GM18519 (cell line): ENCODE measurements around the gene ADGRF3.
"Not testable (repeated sequence)": the region's sequence is repeated elsewhere in the genome, so short reads cannot be mapped to it uniquely, and the experiment has no call there.

Source experiments
- ATAC-seq: cut with Tn5 transposase; IDR thresholded peaks from one replicate; pipeline ENCODE4 v1.9.1; 2021; ENCODE audit warnings: mild to moderate bottlenecking, moderate library complexity; ENCODE audit not compliant: unreplicated experiment, low FRiP score

The ADGRF3 gene, protein sequence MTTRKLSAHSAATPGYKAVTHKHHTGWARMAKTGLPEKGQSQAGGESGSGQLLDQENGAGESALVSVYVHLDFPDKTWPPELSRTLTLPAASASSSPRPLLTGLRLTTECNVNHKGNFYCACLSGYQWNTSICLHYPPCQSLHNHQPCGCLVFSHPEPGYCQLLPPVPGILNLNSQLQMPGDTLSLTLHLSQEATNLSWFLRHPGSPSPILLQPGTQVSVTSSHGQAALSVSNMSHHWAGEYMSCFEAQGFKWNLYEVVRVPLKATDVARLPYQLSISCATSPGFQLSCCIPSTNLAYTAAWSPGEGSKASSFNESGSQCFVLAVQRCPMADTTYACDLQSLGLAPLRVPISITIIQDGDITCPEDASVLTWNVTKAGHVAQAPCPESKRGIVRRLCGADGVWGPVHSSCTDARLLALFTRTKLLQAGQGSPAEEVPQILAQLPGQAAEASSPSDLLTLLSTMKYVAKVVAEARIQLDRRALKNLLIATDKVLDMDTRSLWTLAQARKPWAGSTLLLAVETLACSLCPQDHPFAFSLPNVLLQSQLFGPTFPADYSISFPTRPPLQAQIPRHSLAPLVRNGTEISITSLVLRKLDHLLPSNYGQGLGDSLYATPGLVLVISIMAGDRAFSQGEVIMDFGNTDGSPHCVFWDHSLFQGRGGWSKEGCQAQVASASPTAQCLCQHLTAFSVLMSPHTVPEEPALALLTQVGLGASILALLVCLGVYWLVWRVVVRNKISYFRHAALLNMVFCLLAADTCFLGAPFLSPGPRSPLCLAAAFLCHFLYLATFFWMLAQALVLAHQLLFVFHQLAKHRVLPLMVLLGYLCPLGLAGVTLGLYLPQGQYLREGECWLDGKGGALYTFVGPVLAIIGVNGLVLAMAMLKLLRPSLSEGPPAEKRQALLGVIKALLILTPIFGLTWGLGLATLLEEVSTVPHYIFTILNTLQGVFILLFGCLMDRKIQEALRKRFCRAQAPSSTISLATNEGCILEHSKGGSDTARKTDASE

GRCh38 chr2:26346454-26347053 lies at the start of gene ADGRF3:
Gene ADGRF3, minus strand, starts transcription at chr2:26346789. Its CDS starts 555 bp downstream, at chr2:26346234.
- ATAC-seq: no peak

GRCh38 chr2:26395394-26395793 lies 48.8 kb upstream of the ADGRF3 start:
- ATAC-seq: no peak

GRCh38 chr2:26394694-26395093 lies 48.1 kb upstream of the ADGRF3 start:
- ATAC-seq: no peak

DNA sequence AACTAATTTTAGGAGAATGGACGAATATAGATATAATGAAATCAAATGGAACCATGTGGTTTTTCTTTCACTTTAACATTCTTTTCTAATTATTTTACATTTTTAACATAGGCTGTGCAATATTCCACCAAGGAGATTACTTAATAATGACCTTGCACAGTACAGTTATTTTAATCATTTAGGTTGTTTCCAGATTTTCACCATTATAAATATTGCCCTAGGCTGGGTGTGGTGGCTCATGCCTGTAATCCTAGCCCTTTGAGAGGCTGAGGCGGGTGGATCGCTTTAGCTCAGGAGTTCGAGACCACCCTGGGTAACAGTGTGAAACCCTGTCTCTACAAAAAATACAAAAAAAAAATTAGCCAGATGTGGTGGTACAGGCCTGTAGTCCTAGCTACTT lies 40.6 kb upstream of the ADGRF3 start:
- no peak for ATAC-seq

DNA sequence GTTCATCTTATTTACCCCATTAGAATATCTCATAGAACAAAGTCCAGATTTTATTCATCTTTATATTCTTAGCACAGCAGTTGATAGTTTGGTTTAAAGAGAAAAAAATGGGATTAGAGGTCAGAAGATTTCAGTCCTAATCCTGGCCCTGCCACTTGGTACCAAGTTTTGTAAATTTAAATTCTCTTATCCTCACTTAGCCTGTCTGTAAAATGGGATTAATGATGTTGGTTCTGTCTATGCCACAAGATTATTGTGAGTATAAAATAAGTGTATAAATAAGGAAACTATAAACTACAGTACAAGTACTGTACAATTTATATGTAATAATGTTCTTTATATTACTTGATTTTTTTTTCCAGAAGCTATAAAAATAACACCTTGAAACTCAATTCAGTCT lies 38.0 kb upstream of the ADGRF3 start:
- ATAC-seq: no peak

DNA sequence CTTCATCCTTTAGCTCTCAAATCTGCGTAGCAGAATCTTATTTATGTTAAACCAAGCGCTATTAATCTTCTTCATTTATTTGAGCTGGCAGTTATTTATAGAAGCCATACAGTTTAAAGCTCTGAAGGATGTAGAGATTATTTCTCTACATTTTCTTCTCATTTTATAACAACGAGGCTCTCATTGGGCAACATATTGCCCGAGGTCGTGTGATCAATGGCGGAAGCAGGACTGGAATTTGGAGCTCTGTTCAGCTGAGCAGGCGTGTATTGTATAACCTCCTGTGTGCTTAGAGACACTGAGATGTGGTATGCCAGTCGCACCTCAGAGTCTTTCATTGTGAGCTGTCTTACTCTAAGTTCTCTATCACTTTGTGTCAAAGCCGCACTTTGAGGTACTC lies 37.6 kb upstream of the ADGRF3 start:
- no peak for ATAC-seq

- no peak for ATAC-seq
These were observed 36.0 kb upstream of the ADGRF3 start for GRCh38 chr2:26382564-26382963.

DNA sequence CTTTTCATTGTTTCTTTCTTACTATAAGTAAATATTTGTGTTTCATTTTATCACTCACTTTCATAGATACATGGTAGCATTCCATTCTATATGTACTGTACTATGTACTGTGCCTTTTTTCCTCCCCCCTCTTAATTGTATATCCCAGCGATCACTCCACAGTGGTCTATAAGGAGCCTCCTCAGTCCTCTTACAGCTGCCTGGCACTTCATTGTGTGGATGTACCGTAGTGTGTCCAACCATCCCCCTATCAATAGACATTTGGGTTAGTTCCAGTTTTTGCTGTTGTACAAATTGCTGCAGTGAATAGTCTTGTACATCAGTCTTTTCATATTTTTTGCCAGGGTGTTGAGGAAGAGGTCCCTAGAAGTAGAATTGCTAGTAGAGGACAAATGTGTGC lies 33.7 kb upstream of the ADGRF3 start:
- no peak for ATAC-seq

DNA sequence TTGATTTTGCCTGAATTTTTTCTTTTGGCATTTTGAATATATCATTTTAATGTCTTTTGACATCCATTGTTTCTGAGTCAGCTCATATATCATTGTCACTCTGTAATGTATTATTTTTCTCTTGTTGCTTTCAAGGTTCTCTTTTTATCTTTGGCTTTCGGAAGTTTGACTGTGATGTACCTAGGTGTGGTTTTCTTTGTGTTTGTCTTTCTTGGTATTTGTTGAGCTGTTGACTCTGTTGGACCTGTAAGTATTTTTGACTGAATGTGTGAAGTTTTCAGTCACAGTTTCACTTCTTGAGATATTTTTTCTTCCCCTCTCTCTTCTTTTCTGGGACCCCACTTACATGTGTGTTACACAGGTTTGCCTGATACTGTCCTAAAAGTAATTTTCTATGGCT lies 30.2 kb upstream of the ADGRF3 start:
- no peak for ATAC-seq

DNA sequence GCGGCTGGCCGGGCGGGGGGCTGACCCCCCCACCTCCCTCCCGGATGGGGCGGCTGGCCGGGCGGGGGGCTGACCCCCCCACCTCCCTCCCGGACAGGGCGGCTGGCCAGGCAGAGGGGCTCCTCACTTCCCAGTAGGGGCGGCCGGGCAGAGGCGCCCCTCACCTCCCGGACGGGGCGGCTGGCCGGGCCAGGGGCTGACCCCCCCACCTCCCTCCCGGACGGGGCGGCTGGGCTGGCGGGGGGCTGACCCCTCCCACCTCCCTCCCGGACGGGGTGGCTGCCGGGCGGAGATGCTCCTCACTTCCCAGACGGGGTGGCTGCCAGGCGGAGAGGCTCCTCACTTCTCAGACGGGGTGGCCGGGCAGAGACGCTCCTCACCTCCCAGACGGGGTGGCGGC lies 24.3 kb upstream of the ADGRF3 start:
- ATAC-seq: not testable (repeated sequence)

- ATAC-seq: not testable (repeated sequence)
These were observed 23.1 kb upstream of the ADGRF3 start for GRCh38 chr2:26369664-26370063.

DNA sequence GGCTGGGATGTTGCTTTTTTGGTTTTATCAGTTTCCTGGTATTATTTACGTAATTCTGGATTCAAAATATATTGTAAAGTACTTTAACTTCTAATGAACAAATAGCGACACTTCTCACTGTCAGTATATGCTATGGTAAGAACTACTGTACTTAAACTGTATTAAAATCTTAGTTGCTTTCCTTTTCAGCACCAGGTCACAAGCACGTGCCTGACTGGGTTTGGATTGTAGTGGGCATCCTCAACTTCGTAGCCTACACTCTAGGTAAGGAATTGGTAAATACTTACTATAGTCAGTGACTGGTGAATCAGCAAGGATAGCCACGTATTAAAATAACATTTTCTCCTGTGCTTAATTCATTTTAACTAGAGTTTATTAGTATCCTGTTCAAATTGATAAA lies 20.4 kb upstream of the ADGRF3 start:
- ATAC-seq: no peak

GRCh38 chr2:26364669-26365068 lies 18.1 kb upstream of the ADGRF3 start:
- ATAC-seq: no peak

GRCh38 chr2:26363958-26364357 lies 17.4 kb upstream of the ADGRF3 start:
- ATAC-seq: no peak

DNA sequence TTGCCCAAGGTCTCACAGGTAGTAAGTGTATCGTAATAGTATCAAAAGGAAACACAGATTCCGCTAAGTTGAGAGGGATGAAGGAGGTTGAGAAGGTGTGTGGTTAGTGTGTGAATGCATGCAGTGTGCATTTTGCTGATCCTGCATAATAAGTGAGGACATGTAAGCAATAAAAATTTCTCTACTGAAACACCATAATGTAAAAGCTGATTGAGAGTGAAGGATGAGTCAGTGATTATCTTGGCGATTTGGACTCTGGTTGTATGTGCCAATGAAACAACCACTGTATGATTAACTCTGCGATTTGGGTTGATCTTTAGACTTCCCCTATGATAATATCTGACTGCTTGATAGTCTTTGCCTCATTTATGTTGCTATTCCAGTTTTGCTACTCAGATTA lies 16.7 kb upstream of the ADGRF3 start:
- ATAC-seq: no peak

DNA sequence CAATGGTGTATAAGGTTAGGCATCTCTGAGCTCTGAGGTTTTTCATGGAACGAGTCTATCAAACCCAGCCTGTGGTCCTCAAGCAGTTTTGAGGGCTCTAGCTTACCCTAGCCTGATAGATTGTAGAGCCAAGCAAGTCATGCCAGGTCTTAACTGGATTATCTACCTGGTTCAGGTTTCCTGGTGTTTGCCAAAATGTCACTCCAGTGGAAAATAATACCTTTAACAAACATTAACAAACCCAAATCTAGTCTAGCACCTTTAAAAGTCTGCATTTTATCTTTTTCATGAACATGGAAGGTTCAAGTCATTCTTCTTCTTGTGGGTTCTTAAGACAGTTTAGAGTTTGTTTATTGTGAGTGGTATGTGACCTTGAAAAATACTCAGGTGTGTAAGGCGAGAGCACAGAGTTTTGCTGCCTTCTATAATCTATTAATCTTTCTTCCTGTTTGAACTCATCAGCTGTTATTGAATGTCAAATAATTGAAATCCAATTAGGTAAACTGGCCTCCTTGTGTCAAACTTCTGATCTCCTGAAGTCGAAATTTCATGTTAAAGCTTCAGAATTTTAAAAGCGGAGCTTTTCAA lies 13.4 kb upstream of the ADGRF3 start:
- no peak for ATAC-seq

DNA sequence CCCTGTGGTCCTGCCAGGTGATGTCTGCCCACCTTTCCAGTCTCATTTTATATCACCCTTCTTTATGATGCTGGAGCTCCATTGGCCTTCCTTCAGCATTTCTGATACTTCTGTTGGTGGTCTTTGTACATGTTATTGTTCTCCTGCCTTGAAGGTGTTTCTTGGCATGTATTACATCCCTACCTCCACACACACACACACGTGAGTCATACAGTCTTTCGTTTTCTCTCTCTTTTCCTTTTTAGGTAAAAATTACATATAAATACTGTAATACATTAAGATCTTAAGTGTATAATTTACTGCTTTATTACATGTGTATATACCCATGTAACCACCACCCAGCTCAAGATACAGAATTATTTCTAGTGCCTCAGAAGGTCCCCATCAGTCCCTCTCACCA lies 10.2 kb upstream of the ADGRF3 start:
- ATAC-seq: no peak

GRCh38 chr2:26356111-26356510 lies 9.5 kb upstream of the ADGRF3 start:
- ATAC-seq: no peak

DNA sequence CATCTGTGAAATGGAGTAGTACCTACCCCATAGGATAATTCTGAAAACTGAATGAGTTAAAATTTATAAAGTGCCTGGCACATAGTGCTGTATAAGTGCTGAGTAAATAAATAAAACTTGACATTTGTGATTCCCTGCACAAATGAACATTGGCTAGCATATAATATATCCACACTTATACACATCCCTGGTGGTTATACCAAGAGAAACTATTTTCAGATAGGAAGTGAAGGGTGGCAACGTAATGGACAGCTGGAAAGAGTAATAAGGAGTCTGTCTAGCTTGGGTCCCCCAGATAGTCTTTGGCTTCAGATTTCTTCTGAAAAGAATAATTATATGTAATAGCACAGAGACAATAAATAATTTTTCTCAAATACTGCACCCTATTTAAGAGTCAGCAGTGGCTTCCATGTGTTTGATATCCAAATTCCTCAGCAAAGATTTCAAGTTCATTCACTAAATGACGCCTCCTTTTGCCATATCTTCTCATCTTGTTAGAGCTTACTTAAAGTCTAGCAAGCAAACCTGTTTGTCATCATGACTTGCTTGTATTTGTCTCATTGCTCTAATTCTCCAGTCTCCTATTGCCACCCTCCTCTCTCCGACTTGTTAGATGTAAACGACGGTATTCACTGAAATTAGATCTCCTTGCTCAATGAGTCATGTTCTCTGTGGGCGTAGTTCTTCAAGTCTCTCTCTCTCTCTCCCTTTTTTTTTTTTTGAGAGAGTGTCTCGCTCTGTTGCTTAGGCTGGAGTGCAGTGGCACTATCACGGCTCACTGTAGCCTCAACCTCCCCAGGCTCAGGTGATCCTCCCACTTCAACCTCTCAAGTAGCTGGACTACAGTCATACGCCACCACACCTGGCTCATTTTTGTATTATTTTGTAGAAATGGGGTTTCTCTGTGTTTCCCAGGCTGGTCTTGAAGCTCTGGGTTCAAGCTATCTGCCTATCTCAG lies 8.7 kb upstream of the ADGRF3 start:
- ATAC-seq: no peak
